GM18861 (cell line): ENCODE data around the gene CEP85L.

ENCODE experiments used
- ATAC-seq: cut with Tn5 transposase; IDR thresholded peaks from one replicate; pipeline ENCODE4 v1.9.1; 2021; ENCODE audit not compliant: unreplicated experiment

The CEP85L gene

GRCh38 chr6:118502169-118502568 is 149.2 kb downstream of the CEP85L start:
- no peak for ATAC-seq

DNA sequence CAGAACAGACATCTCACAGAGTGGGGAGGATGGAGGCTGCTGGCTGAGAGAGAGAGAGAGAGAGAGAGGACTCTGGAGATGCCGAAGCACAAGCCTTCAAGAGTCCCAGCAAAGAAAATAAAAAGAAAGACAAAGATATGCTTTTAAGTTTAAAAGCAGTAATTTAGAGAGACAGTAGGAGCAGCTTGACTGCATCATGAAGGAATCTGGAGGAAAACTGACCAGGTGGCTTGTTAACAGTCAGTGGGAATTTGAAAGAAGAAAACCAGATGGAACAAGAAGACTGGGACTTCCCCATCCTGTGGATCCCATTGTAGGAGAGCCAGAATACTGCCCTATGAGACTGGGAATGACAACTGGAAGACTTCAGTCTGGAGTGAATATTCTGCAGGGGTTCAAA is 149.6 kb downstream of the CEP85L start:
- ATAC-seq: no peak

DNA sequence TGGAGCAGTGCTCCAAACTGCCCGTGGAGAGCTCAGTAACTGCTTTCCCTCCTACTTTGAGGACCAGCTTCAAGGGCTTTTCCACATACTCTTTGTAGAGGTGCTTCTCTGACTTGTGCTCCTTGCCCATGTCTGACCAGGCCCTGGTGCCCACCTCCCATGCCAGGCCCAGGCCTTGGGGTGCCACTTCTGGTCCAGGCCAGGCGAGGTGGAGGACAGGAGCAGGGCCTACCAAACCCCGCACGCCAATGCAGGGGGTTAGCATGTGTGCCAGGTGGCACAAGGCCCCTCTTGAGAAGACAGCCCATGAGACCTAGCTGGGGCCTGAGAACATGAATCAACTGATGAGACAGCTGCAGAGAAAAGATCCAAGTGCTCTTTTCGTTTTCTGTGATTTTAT is 150.3 kb downstream of the CEP85L start:
- no peak for ATAC-seq

- no peak for ATAC-seq
These were observed 151.0 kb downstream of the CEP85L start for GRCh38 chr6:118500130-118501015.

DNA sequence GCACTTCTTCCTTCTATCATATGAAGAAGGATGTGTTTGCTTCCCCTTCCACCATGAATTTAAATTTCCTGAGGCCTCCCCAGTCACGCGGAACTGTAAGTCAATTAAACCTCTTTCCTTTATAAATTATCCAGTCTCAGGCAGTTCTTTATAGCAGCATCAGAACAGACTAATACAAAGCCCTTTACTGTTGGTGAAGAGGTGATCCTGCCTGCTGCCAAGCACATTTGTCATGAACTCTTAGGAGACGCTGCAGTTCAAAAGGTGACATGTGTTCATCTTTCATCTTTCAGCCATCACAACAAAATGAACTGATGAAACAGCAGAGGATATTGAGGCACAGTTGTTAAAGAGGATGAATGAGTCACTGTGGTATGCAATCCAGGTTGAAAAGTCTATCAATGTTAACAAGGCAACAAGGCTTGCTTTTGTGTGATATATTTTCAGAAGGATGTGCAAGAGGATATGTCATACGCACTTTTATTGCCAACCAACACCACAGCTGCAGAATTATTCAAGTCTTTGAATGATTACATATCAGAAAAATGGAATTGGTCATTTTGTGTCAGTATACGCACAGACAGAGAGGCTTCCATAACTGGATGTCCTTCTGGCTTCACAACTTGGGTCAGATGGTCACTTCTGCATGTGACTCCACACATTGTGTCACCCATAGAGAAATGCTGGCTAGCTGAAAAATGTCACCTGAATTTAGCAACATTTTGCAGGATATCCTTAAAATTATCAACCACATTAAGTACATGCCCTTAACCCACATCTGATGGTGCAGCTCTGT is 155.7 kb downstream of the CEP85L start:
- ATAC-seq: no peak

GRCh38 chr6:118494091-118494490 is 157.3 kb downstream of the CEP85L start:
- ATAC-seq: no peak

- ATAC-seq: no peak
These were observed 161.4 kb downstream of the CEP85L start for GRCh38 chr6:118489990-118490389.

DNA sequence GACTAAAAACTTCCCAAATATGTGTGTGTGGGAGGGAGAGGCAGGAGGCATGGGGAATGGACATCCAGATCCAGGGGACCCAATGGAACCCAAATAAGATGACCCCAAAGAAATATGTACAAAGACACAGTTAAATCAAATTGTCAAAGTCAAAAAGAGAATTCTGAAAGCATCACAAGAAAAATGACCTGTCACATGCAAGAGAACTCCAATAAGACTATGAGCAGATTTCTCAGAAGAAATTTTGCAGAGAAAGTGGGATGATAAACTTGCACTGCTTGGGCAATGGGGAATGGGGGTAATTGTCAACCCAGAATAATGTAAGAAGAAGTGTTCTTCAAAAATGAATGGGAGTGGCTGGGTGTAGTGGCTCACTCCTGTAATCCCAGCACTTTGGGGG is 162.8 kb downstream of the CEP85L start:
- no peak for ATAC-seq

GRCh38 chr6:118485601-118486550 is 165.5 kb downstream of the CEP85L start:
- ATAC-seq: peak; percentile 92

GRCh38 chr6:118476551-118476950 is 174.8 kb downstream of the CEP85L start:
- ATAC-seq: no peak

- no peak for ATAC-seq
These were observed 178.1 kb downstream of the CEP85L start for GRCh38 chr6:118473266-118473665.

DNA sequence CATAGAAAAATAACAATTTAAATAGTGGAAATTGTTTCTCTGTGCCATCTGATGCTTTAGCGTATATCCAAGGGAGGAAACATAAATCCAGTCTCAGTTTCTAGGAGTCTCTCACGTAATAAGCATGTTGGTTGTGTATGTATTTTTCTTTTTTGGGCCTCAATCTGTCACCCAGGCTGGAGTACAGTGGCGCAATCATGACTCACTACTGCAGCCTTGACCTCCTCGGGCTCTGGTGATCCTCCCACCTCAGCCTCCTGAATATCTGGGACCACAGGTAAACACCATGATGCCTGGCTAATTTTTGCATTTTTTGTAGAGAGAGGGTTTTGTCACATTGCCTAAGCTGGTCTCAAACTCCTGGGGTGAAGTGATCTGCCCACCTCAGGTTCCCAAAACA is 181.9 kb downstream of the CEP85L start:
- ATAC-seq: no peak

- no peak for ATAC-seq
These were observed 182.5 kb downstream of the CEP85L start for GRCh38 chr6:118468682-118469465.

DNA sequence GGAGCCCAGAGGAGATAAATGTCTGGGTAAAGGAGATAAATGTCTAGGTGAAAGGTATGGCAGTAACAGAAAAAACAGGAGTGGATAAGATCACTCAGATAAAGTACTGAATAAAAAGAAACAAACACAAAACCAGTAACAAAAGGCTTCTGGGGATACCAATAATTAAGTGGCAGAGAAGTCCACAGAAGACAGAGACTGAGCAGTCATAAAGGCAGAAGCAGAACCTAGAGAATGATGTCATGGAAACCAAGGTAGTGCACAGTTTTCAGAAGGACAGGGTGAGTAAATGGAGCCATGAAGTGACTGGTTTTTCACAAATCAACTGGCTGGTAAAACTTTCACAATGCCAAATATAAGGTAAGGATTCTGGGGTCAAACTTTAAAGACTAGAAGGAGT is 184.2 kb downstream of the CEP85L start:
- ATAC-seq: peak; percentile 55

DNA sequence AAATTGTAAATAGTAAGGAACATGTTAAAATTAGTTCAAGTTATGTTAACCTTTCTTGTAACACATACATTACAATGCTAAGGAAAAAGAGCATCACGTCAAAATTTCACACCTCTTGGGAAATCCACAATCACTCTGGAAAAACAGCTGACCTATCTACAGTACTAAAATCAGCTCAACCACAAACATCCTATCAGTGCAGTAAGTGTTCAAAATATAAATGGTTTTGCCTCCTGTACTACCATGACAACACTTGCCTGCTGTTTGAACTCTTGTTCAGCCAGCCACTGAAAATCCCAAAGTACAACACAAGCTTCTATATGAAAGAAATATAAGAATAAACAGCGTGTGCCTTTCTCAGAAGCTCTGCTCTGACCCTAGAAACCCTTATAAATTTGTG is 186.8 kb downstream of the CEP85L start:
- ATAC-seq: no peak

DNA sequence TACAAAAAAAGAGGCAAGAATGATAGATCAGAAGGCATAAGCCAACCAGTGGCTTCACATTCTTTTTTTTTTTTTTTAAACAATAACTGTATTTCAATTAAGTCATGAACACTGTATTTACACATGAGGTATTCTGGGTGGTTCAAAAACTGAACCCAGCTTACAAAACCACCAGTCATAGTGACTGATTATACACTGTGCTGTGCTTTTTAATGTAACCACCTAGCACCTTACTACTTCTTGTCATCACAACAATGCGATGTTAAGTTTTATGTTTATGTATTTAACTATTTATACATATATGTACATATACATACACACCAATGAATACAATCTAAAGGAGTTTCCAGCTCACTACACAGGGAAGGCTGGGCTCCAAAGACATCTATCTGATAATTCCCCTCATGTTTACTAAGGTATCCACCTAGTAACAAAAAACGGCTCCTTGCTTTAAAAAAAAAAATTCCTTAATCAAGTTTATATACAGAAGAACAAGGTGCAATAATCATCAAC is 190.4 kb downstream of the CEP85L start:
- no peak for ATAC-seq

DNA sequence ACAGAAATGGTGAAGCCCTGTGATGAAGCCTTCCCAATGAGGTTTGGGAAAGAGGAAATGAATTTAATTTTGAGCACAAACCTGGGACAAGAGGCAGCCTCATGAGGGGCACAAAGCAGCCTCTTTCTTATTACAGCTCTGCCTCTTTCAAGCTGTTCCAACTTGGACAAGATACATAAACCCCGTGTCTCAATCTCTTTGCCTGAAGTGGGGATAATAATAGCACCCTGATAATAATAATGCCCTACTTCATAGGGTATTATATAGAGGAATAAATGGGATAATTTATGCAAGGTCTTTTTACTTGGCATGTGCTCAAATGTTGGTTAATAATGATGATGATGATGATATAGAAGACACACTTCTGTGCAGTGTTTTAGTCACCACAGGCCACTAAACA is 194.4 kb downstream of the CEP85L start:
- ATAC-seq: no peak

- ATAC-seq: no peak
These were observed 199.6 kb downstream of the CEP85L start for GRCh38 chr6:118451839-118452238.

DNA sequence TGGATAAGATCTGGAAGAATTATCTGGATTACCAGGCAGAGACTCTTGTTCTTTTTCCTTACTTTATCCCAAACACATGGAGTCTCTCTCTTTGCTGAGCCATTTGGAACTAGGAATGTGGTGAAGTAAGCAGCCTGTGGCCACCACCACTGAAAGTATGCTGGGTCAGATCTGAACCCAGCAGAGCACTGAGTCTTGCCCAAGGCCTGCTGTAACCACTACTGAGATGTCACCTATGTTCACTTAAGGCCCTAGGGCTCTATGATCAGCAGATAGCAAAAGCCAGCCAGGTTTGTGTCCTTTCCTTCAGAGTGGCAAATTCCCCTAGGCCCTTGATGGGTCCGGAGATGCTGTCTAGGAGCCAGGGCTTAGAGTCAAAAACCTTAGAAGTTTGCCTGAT is 206.6 kb downstream of the CEP85L start:
- peak; percentile 75 for ATAC-seq

DNA sequence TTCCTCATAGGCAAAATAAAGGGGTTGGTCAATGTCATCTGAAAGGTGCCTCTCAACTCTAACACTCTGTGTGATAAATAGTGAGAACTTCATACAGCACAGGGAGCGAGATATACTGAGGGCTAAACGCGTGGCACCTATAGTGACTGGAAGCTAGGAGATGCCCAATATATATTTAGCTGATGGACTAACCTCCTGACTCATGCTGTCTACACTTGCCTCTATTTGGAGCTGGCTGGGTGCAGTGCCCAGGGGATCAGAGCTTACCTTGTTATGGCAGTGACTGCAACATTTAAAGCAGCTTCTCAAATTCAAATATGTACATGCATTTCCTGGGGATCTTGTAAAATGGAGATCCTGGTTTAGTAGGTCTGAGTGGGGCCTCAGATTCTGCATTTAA is 214.9 kb downstream of the CEP85L start:
- ATAC-seq: no peak
